Stimulated activated naive CD8-positive, alpha-beta T cell treated with anti-CD3 and anti-CD28 coated beads, Interleukin-15, Interleukin-2, amounts not matched to agents 100 U/mL and 50 U/mL, for 24 hours (primary cell): ENCODE measurements around the gene TUT4.
A peak's percentile ranks its signal among the peaks of the same experiment; 100 is the strongest.

Experiments
- ATAC-seq: fragments of 150-1000 bp; cut with Tn5 transposase; one replicate; pipeline ENCODE4 v1.10.0; 2021
- DNase-seq: peaks from one replicate; pipeline ENCODE4 v3.0.0; 2021

Gene TUT4

GRCh38 chr1:52533713-52534112 is 19.2 kb downstream of the TUT4 start:
- no peak for ATAC-seq
- no peak for DNase-seq

- no peak for DNase-seq
- no peak for ATAC-seq
Observed at GRCh38 chr1:52532731-52533327, 20.1 kb downstream of the TUT4 start.

GRCh38 chr1:52532247-52532646 is 20.6 kb downstream of the TUT4 start:
- DNase-seq, result no peak
- no peak for ATAC-seq

GRCh38 chr1:52531249-52531872 is 21.5 kb downstream of the TUT4 start:
- DNase-seq (no peak), ATAC-seq (no peak)

GRCh38 chr1:52530563-52531144 is 22.2 kb downstream of the TUT4 start:
- DNase-seq (no peak), ATAC-seq (no peak)

- ATAC-seq, result no peak
- no peak for DNase-seq
Observed at GRCh38 chr1:52523376-52523775, 29.5 kb downstream of the TUT4 start.

- no peak for DNase-seq
- peak; percentile 88 for ATAC-seq
Observed at GRCh38 chr1:52520148-52520547, 32.7 kb downstream of the TUT4 start.

- ATAC-seq, result no peak
- no peak for DNase-seq
Observed at GRCh38 chr1:52518962-52519361, 33.9 kb downstream of the TUT4 start.

- DNase-seq, result no peak
- ATAC-seq, result peak; percentile 9
Observed at GRCh38 chr1:52511851-52512615, 40.9 kb downstream of the TUT4 start.

GRCh38 chr1:52511439-52511838 is 41.5 kb downstream of the TUT4 start:
- no peak for ATAC-seq
- DNase-seq, result no peak

GRCh38 chr1:52506920-52507546 is 45.9 kb downstream of the TUT4 start:
- ATAC-seq (no peak), DNase-seq (no peak)

- no peak for ATAC-seq
Observed at GRCh38 chr1:52506349-52506748, 46.5 kb downstream of the TUT4 start.

GRCh38 chr1:52504720-52505119 is 48.2 kb downstream of the TUT4 start:
- ATAC-seq, result no peak

More at GRCh38 chr1:52506349-52506748, 46.5 kb downstream of the TUT4 start:
- no peak for DNase-seq

GRCh38 chr1:52503706-52504105 is 49.2 kb downstream of the TUT4 start:
- no peak for DNase-seq

More at GRCh38 chr1:52504720-52505119, 48.2 kb downstream of the TUT4 start:
- DNase-seq, result no peak

GRCh38 chr1:52502789-52503188 is 50.1 kb downstream of the TUT4 start:
- no peak for DNase-seq
- no peak for ATAC-seq

More at GRCh38 chr1:52503706-52504105, 49.2 kb downstream of the TUT4 start:
- ATAC-seq, result no peak

GRCh38 chr1:52487632-52488031 is 65.3 kb downstream of the TUT4 start:
- DNase-seq (no peak), ATAC-seq (no peak)

- ATAC-seq (no peak), DNase-seq (no peak)
Observed at GRCh38 chr1:52482326-52483004, 70.4 kb downstream of the TUT4 start.

- DNase-seq, result no peak
- ATAC-seq, result no peak
Observed at GRCh38 chr1:52479076-52479475, 73.8 kb downstream of the TUT4 start.

GRCh38 chr1:52477876-52478275 is 75.0 kb downstream of the TUT4 start:
- ATAC-seq (no peak), DNase-seq (no peak)

GRCh38 chr1:52476943-52477342 is 75.9 kb downstream of the TUT4 start:
- ATAC-seq, result no peak

GRCh38 chr1:52474807-52475206 is 78.1 kb downstream of the TUT4 start:
- no peak for DNase-seq
- no peak for ATAC-seq

More at GRCh38 chr1:52476943-52477342, 75.9 kb downstream of the TUT4 start:
- no peak for DNase-seq

GRCh38 chr1:52473039-52473438 is 79.9 kb downstream of the TUT4 start:
- ATAC-seq, result no peak
- no peak for DNase-seq
